ENCODE data around the gene TAT. TPM values are rescaled to one million over a fixed set of nuclear protein-coding genes. Genes with fewer than 3 reads are reported as not detected.
A peak's percentile ranks its signal among the peaks of the same experiment; 100 is the strongest.
"Not testable (repeated sequence)": the region's sequence is repeated elsewhere in the genome, so short reads cannot be mapped to it uniquely, and the experiment has no call there.

TAT gene
- total RNA-seq, 2 donors from 2014 or later, result not detected

GRCh38 chr16:71622088-71622487 is 45.2 kb upstream of the TAT start:
- DNase-seq (no peak), ATAC-seq (no peak)
- no peaks in the 10 kb centered on the region for H3K9me3 ChIP-seq
- no peak overlapping the region for H3K4me3 ChIP-seq
- H3K27me3 ChIP-seq, result no peaks in the 10 kb centered on the region
- H3K36me3 ChIP-seq (replicated peaks in 1 of 2; ENCODE audit: insufficient read depth in 1 of 2, low read depth in 2 of 2), result no peaks in the 10 kb centered on the region
- TF ChIP-seq, protein P1, sequence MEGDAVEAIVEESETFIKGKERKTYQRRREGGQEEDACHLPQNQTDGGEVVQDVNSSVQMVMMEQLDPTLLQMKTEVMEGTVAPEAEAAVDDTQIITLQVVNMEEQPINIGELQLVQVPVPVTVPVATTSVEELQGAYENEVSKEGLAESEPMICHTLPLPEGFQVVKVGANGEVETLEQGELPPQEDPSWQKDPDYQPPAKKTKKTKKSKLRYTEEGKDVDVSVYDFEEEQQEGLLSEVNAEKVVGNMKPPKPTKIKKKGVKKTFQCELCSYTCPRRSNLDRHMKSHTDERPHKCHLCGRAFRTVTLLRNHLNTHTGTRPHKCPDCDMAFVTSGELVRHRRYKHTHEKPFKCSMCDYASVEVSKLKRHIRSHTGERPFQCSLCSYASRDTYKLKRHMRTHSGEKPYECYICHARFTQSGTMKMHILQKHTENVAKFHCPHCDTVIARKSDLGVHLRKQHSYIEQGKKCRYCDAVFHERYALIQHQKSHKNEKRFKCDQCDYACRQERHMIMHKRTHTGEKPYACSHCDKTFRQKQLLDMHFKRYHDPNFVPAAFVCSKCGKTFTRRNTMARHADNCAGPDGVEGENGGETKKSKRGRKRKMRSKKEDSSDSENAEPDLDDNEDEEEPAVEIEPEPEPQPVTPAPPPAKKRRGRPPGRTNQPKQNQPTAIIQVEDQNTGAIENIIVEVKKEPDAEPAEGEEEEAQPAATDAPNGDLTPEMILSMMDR (IDR thresholded peaks at IDR 0.05), result no peak
- no peak for TF ChIP-seq POLR2A (IDR thresholded peaks at IDR 0.05)
- H3K4me1 ChIP-seq, result no peaks in the 10 kb centered on the region
- intact Hi-C loops (cut with DNase I), result no loop called here
- H3K27ac ChIP-seq, result no peak overlapping the region

DNA sequence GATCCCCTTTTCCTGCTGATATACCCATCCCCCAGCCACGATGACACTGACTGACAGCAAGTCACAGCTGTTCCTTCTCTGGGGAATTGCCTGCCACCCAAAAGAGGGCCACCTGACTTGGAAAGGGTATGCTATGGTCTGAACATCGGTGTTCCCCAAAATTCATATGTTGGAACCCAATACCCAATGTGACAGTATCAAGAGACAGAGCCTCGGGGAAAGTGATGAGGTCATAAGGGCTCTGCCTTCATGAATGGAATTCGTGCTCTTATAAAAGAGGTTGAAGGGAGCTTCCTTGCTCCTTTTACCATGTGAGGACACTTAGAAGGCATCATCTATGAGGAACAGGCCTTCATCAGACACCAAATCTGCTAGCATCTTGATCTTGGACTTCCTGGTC is 41.5 kb upstream of the TAT start:
- intact Hi-C loops (cut with DNase I), result no loop called here
- TF ChIP-seq, protein P1 (IDR thresholded peaks at IDR 0.05), result no peak
- TF ChIP-seq POLR2A (IDR thresholded peaks at IDR 0.05), result no peak
- 66 to 77% methylated on average over 4 of the region's 4 CpGs for WGBS, 2 donors

DNA sequence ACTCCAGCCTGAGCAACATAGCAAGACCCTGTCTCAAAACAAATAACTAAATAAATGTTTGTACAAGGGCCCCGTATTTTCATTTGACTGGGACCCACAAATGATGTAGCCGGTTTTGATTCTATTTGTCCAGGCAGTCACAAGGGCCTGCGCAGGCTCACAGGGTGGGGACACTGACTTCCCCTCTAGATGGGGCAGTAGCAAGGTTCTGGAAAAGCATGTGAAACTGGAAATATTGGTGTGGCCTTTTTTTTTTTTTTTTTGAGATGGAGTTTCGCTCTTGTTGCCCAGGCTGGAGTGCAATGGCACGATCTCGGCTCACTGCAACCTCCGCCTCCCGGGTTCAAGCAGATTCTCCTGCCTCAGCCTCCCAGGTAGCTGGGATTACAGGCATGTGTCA is 38.1 kb upstream of the TAT start:
- WGBS, 2 donors, result 84 to 93% methylated on average over 8 of the region's 8 CpGs
- H3K4me3 ChIP-seq; H3K27me3 ChIP-seq; ATAC-seq; H3K36me3 ChIP-seq (replicated peaks in 1 of 2; ENCODE audit: insufficient read depth in 1 of 2, low read depth in 2 of 2); H3K9me3 ChIP-seq; H3K27ac ChIP-seq; intact Hi-C loops (cut with DNase I); DNase-seq: not testable (repeated sequence)
- H3K4me1 ChIP-seq, result peaks cover 10% of the 10 kb centered on the region

More for the DNA sequence above, 41.5 kb upstream of the TAT start:
- H3K36me3 ChIP-seq (replicated peaks in 1 of 2; ENCODE audit: insufficient read depth in 1 of 2, low read depth in 2 of 2), result no peaks in the 10 kb centered on the region
- H3K4me1 ChIP-seq, result no peaks in the 10 kb centered on the region
- no peak overlapping the region for H3K4me3 ChIP-seq
- no peak for DNase-seq
- H3K27me3 ChIP-seq, result no peaks in the 10 kb centered on the region
- no peak overlapping the region for H3K27ac ChIP-seq
- ATAC-seq, result no peak
- H3K9me3 ChIP-seq, result no peaks in the 10 kb centered on the region

DNA sequence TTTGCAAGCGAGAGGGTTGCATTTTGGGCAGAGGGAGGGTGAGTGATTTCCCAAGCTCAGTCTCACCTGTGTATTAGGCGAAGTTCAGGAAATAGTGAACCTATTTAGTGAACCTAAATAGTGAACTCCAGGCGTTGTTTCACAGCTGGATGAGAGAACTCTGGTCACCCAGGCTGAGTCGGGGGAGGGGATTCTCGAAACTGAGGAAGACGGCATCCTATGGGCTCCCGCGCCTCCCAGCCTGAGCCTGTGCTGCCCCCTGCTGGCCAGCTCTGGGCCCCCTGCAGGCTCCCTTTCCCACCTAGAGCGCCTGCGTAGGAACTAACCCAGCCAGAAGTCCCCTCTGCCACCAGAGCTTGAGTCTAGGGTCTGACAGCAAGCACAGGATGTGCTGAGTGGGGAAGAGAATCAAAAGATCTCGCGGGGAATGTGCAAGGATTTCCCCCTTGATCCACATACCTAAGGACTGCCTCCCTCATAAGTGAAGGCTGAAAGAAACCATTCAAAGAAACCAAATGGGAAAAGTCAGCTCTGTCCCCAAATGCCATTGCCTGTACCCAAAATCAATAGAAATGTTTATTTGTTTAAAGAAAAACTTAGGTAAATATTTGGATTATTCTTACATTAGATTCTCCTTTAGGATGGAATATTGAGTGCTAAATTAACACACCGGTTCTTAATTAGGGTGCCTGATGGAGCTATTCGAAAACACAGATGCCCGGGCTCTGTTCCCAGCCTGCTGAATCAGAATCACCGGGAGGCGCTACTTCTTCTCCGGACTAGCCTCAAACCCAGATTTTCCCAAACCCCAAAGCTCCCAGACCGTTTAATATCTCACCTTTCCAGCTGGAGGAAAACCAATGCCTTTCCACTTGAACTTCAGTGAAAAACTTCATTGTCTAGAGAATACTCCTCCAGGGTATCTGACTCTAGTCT is 34.3 kb upstream of the TAT start:
- DNase-seq (peak; percentile 75 to 85 (median 80)), ATAC-seq (peak; percentile 96)
- WGBS, 2 donors, result 4% methylated on average over 19 of the region's 19 CpGs
- no peak overlapping the region for H3K27ac ChIP-seq
- H3K4me1 ChIP-seq, result peaks cover 10% of the 10 kb centered on the region
- no peak overlapping the region for H3K4me3 ChIP-seq
- intact Hi-C loops (cut with DNase I), result no loop called here
- no peaks in the 10 kb centered on the region for H3K36me3 ChIP-seq (replicated peaks in 1 of 2; ENCODE audit: insufficient read depth in 1 of 2, low read depth in 2 of 2)
- no peaks in the 10 kb centered on the region for H3K9me3 ChIP-seq
- no peaks in the 10 kb centered on the region for H3K27me3 ChIP-seq
- TF ChIP-seq, protein P1 (IDR thresholded peaks at IDR 0.05), result peak; percentile 88 to 98 (median 92)
- TF ChIP-seq POLR2A (IDR thresholded peaks at IDR 0.05), result no peak

- no peaks in the 10 kb centered on the region for H3K9me3 ChIP-seq
- no peak for ATAC-seq
- H3K4me1 ChIP-seq, result peaks cover 10% of the 10 kb centered on the region
- TF ChIP-seq, protein P1 (IDR thresholded peaks at IDR 0.05), result no peak
- TF ChIP-seq POLR2A (IDR thresholded peaks at IDR 0.05), result no peak
- no peak overlapping the region for H3K4me3 ChIP-seq
- no peaks in the 10 kb centered on the region for H3K27me3 ChIP-seq
- intact Hi-C loops (cut with DNase I), result no loop called here
- H3K27ac ChIP-seq, result no peak overlapping the region
- H3K36me3 ChIP-seq (replicated peaks in 1 of 2; ENCODE audit: insufficient read depth in 1 of 2, low read depth in 2 of 2), result no peaks in the 10 kb centered on the region
- no peak for DNase-seq
- 50 to 60% methylated on average over 4 of the region's 4 CpGs for WGBS, 2 donors
These were observed 33.6 kb upstream of the TAT start for GRCh38 chr16:71610447-71610846.

Data from body of pancreas (tissue), 4 donors.